SK-N-MC (cell line): Measurements from ENCODE around the gene CROCC2.

Source experiments
- EZH2 ChIP-seq: fragments of 200-600 bp; sonication (generic); IDR thresholded peaks from one replicate; pipeline ENCODE4 v1.6.1; 2017; ENCODE audit warnings: antibody characterized with exemption
- POLR2AphosphoS5 ChIP-seq: IDR thresholded peaks from 2 replicates; pipeline ENCODE4 v1.6.1; 2012; ENCODE audit warnings: mild to moderate bottlenecking, low read depth, low read length, borderline replicate concordance

DNA sequence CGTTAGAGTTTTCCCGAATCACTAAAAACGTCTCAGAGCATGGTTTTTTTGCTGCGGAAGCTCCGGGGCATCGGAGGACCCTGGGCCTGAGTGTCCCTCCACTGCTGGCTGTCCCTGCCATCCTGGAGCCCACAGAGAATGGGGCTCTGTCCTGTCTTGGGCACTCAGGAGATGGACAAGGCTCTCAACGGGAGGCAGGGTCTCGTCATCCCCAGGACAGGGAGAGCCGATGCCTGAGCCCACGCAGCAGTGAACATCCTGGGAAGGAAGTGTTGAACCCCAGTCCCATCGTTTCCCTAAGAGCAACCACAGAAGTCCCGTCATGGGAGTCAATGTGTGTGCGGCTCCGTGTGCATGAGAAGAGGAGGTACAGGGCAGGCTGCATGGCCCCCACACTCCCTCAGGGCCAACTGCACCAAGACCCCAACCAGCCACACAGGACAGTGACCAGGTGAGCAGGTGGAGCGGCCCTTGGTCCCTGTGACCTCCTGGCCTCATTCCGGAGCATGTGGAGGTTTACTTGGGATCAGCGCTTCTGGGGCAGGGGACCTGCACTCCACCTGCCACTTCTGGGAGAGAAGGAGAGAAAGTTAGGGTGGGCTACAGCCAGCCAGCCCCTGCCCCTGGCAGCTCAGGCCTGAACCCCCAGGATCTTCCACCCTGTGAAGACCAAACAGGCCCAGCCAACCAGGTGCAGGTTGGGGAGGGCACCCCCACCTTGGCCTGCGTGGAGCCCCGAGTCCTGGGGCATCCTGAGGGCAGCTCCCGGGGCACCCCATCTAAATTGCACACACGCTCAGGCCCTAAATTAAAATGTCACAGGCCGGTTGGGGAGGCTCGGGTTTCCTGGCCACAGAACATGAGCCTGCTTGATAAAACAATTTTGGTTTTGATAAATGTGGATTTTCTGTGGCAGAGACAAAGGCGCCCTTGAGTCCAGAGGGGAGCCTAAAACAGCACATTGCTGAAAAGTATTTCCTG is 89.2 kb downstream of the CROCC2 start:
- no peak for TF ChIP-seq POLR2AphosphoS5
- no peak for TF ChIP-seq EZH2
